ENCODE results near the gene ADCY3. TPM values are rescaled to one million over a fixed set of nuclear protein-coding genes. Genes with fewer than 3 reads are reported as not detected.
A peak's percentile ranks its signal among the peaks of the same experiment; 100 is the strongest.

The ADCY3 gene
- total and polyA plus RNA-seq, 10 of the 15 experiments (the other 5 are each of a cell fraction or from before 2014, with no cell fraction given): 2.8 to 102 (median 50.4) TPM

GRCh38 chr2:24886691-24887304, 33.2 kb downstream of the ADCY3 start (continued):
- TF ChIP-seq PBX3 (IDR thresholded peaks at IDR 0.05; ENCODE audit: insufficient replicate concordance, low read depth, low read length) (no peak), SRF (IDR thresholded peaks at IDR 0.05; ENCODE audit: low read depth in 2 of 2, low read length in 2 of 2) (no peak), BACH1 (IDR thresholded peaks at IDR 0.05; ENCODE audit: borderline replicate concordance) (no peak), NRF1 (conservative IDR thresholded peaks at IDR 0.05; ENCODE audit: low read depth, low read length) (no peak), CEBPZ (IDR thresholded peaks at IDR 0.05; ENCODE audit: low read depth, low read length) (no peak), PML (IDR thresholded peaks at IDR 0.05; ENCODE audit: low read length) (0 out of 2 replicates have a peak, but pooled peaks have one; percentile 23), REST (IDR thresholded peaks at IDR 0.05; ENCODE audit: low read depth, low read length) (no peak)
- TF ChIP-seq, protein P1, sequence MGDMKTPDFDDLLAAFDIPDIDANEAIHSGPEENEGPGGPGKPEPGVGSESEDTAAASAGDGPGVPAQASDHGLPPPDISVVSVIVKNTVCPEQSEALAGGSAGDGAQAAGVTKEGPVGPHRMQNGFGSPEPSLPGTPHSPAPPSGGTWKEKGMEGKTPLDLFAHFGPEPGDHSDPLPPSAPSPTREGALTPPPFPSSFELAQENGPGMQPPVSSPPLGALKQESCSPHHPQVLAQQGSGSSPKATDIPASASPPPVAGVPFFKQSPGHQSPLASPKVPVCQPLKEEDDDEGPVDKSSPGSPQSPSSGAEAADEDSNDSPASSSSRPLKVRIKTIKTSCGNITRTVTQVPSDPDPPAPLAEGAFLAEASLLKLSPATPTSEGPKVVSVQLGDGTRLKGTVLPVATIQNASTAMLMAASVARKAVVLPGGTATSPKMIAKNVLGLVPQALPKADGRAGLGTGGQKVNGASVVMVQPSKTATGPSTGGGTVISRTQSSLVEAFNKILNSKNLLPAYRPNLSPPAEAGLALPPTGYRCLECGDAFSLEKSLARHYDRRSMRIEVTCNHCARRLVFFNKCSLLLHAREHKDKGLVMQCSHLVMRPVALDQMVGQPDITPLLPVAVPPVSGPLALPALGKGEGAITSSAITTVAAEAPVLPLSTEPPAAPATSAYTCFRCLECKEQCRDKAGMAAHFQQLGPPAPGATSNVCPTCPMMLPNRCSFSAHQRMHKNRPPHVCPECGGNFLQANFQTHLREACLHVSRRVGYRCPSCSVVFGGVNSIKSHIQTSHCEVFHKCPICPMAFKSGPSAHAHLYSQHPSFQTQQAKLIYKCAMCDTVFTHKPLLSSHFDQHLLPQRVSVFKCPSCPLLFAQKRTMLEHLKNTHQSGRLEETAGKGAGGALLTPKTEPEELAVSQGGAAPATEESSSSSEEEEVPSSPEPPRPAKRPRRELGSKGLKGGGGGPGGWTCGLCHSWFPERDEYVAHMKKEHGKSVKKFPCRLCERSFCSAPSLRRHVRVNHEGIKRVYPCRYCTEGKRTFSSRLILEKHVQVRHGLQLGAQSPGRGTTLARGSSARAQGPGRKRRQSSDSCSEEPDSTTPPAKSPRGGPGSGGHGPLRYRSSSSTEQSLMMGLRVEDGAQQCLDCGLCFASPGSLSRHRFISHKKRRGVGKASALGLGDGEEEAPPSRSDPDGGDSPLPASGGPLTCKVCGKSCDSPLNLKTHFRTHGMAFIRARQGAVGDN (IDR thresholded peaks at IDR 0.05): no peak
- TF ChIP-seq, protein P2, sequence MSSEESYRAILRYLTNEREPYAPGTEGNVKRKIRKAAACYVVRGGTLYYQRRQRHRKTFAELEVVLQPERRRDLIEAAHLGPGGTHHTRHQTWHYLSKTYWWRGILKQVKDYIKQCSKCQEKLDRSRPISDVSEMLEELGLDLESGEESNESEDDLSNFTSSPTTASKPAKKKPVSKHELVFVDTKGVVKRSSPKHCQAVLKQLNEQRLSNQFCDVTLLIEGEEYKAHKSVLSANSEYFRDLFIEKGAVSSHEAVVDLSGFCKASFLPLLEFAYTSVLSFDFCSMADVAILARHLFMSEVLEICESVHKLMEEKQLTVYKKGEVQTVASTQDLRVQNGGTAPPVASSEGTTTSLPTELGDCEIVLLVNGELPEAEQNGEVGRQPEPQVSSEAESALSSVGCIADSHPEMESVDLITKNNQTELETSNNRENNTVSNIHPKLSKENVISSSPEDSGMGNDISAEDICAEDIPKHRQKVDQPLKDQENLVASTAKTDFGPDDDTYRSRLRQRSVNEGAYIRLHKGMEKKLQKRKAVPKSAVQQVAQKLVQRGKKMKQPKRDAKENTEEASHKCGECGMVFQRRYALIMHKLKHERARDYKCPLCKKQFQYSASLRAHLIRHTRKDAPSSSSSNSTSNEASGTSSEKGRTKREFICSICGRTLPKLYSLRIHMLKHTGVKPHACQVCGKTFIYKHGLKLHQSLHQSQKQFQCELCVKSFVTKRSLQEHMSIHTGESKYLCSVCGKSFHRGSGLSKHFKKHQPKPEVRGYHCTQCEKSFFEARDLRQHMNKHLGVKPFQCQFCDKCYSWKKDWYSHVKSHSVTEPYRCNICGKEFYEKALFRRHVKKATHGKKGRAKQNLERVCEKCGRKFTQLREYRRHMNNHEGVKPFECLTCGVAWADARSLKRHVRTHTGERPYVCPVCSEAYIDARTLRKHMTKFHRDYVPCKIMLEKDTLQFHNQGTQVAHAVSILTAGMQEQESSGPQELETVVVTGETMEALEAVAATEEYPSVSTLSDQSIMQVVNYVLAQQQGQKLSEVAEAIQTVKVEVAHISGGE (CRISPR knock-in tag; IDR thresholded peaks at IDR 0.05): no peak
- TF ChIP-seq, protein P3, sequence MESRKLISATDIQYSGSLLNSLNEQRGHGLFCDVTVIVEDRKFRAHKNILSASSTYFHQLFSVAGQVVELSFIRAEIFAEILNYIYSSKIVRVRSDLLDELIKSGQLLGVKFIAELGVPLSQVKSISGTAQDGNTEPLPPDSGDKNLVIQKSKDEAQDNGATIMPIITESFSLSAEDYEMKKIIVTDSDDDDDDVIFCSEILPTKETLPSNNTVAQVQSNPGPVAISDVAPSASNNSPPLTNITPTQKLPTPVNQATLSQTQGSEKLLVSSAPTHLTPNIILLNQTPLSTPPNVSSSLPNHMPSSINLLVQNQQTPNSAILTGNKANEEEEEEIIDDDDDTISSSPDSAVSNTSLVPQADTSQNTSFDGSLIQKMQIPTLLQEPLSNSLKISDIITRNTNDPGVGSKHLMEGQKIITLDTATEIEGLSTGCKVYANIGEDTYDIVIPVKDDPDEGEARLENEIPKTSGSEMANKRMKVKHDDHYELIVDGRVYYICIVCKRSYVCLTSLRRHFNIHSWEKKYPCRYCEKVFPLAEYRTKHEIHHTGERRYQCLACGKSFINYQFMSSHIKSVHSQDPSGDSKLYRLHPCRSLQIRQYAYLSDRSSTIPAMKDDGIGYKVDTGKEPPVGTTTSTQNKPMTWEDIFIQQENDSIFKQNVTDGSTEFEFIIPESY (IDR thresholded peaks at IDR 0.05): no peak
